Right ventricle myocardium inferior (tissue), 1 donor: ENCODE data around the gene CLDN34. TPM values are rescaled to one million over a fixed set of nuclear protein-coding genes. Genes with fewer than 3 reads are reported as not detected.

ENCODE experiments used
- ATAC-seq: fragments of 200-7000 bp; cut with Tn5 transposase; one replicate; pipeline ENCODE4 v1.9.1; 2020; ENCODE audit warnings: mild to moderate bottlenecking, moderate library complexity
- DNase-seq: peaks from one replicate; pipeline ENCODE4 v3.0.0; 2021; ENCODE audit errors: missing footprints
- intact Hi-C: fragments of 100-400 bp; cut with DNase I; formaldehyde crosslinking; loops from one replicate; pipeline ENCODE4 v1.11.0; 2022
- long read RNA-seq: library from polyadenylated mRNA; unstranded; transcript quantifications from one replicate; pipeline ENCODE4 v2.0.0, GENCODE V29; 2021
- total RNA-seq: library from RNA; stranded (reverse); fragmentation: NEBNext Ultra II Directional; extraction: Animal tissue kit (Norgen Biotek cat#: 25700); gene quantifications from one replicate; pipeline ENCODE4 v1.2.1, GENCODE V29; 2021
- donor health status: DM: no; HTN: yes; CAD: no; lungs with severe emphysema.

The CLDN34 gene, protein sequence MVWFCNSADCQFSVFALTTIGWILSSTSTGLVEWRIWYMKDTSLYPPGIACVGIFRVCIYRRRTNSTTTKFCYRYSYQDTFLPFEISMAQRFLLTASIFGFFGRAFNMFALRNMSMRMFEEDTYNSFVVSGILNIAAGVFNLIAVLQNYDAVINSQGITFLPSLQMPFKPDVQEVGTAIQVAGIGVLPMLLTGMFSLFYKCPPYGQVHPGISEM
- not detected for total RNA-seq
- long read RNA-seq: 0 reads

DNA sequence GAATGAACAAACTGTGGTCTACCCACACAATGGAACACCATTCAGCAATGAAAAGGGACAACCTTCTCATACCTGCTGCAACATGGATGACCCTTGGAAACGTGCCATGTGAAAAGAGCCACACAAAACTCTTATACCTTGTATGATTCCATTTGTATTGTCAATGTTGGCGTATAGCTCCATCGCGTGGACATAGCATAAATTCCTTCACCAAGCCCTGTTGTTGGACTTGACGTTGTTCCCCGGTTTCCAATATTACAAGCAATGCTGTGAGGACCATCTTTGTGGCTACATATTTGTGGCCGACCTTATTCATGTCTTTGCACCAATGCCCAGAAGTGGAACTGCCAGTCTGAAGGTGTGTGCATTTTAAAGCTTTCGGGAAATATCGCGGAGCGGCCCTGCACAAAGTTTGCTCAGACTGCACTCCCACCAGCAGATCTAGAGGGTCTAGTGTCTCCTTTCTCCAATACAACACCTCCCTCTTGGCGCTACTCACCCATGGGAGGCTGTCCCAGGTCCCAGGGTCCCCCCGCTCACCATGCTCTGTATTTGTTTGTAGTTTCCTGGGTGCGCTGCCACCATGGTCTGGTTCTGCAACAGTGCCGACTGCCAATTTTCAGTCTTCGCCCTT, at the start of gene CLDN34:
CLDN34 (plus strand) TSS at position 584 of the 634 bp plus-strand sequence; CDS start at position 584, 0 bp downstream.
- intact Hi-C loops: no loop called here
- ATAC-seq: no peak

DNA sequence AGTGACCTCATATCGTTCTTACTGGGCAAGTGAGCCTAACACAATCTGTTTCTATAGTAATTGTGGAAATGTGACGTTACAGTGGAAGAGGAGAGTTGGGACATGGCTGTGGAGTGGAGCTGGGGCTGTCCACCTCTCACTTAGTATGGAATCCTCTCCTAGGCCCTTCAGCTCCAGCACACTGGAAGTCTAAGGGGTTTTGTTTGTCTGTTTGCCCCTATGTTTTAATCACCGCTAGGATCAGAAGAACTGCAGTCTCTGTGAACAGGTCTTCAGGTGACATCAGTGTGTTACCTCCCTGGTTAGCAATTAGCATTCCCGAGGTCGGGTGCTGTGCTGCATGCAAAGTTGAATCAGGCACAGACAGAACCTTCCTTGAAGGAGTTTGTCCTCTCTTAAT, 49.3 kb upstream of the CLDN34 start:
- ATAC-seq (no peak), DNase-seq (no peak)
- intact Hi-C loops: no loop called here

More for the DNA sequence above, at the start of gene CLDN34:
- DNase-seq: no peak

DNA sequence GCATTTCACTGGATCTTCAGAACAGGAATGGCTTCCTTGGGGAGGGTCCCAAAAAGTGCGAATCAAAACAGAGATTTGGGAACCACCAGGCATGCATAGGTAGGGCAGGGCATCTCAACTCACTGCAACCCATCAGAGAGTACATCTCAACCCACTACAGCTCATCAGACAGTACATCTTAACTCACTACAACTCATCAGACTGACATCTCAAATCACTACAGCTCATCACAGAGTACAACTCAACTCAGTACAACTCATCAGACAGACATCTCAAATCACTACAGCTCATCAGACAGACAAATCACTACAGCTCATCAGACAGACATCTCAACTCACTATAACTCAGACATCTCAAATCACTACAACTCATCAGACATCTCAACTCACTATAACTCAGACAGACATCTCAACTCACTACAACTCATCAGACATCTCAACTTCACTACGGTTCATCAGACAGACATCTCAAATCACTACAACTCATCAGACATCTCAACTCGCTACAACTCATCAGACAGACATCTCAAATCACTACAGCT, 47.5 kb upstream of the CLDN34 start:
- DNase-seq (no peak), ATAC-seq (no peak)
- intact Hi-C loops: no loop called here

DNA sequence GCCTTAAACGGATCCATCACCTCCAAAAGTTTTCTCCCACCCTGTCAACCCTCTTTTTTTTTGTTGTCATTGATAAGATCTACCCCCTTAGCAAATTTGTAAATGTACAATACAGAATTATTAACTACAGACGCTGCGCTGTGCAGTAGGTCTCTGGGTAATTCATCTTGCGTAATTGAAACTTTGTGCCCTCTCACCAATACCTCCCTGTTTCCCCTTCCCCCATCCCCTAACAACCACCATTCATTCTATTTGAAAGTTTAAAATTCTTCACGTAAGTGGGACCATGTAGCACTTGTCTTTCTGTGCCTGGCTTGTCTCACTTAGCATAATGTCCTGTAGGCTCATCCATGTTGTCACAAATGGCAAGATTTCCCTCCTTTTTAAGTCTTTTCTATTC, 45.8 kb upstream of the CLDN34 start:
- DNase-seq (no peak), ATAC-seq (no peak)
- intact Hi-C loops: no loop called here

GRCh38 chrX:9923357-9923756, 43.8 kb upstream of the CLDN34 start:
- ATAC-seq: no peak
- intact Hi-C loops: no loop called here
- DNase-seq: no peak

DNA sequence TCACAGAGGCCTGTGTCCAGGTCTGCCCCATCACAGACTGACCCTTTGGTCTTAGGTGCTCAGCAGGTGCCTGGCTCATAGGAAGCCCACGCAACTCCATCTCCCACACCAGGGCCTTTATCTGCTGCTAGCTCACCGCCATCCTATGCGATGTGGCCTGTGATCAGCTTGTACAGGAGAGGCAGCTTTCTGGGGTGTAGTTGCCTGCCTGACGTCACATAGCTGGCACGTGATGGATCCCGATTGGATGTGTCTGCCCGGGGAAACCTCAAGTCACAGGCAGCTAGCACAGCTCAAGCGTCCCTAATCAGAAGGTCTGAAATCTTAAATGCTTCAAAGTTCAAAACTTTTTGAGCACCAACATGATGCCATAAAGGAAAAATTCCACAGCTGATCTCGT, 41.2 kb upstream of the CLDN34 start:
- ATAC-seq (no peak), DNase-seq (no peak)
- intact Hi-C loops: no loop called here

GRCh38 chrX:9927698-9928482, 39.3 kb upstream of the CLDN34 start:
- intact Hi-C loops: no loop called here
- no peak for ATAC-seq
- DNase-seq: no peak

DNA sequence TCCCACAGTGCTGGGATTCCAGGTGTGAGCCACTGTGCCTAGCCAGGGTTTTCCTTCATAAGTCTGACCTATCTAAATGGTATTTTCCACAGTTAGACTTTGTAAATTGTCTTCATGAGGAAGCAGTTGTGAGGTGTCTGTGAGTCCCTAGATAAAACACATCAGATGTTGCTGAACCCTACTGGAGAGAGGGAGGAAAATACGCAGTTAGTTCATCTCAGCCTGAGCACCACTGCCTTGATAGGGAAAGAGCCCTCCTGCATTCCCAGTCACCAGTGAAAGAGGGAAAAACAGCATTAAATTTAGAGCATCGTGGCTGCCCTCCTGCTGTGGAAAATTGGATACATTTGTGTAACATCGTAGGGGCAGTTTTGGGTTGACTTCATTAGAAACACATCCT, 31.7 kb upstream of the CLDN34 start:
- intact Hi-C loops: no loop called here
- ATAC-seq: no peak
- no peak for DNase-seq

DNA sequence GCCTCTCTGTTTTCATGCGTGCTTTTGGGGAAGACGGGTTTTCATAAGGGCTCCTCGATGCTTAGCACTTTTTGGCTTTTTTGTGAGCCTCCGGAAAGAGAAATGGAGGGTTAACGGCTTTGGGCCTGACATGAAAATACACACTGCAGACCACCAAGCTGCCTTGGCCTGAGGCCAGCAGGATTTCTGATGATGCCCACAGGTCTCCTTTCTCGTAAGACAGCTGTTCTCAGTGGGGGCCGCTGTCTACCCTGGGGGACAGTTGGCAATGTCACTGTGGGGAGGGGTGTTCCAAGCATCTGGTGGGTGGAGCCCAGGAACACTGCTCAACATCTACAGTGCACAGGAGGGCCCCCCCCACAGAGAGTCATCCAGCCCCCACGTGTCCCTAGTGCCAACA, 29.4 kb upstream of the CLDN34 start:
- ATAC-seq (no peak), DNase-seq (no peak)
- intact Hi-C loops: no loop called here

GRCh38 chrX:9938516-9938915, 28.6 kb upstream of the CLDN34 start:
- intact Hi-C loops: no loop called here
- ATAC-seq: no peak
- DNase-seq: no peak

GRCh38 chrX:9940421-9940820, 26.7 kb upstream of the CLDN34 start:
- intact Hi-C loops: no loop called here
- ATAC-seq: no peak
- DNase-seq: no peak

GRCh38 chrX:9942086-9942485, 25.1 kb upstream of the CLDN34 start:
- ATAC-seq (no peak), DNase-seq (no peak)
- intact Hi-C loops: no loop called here

DNA sequence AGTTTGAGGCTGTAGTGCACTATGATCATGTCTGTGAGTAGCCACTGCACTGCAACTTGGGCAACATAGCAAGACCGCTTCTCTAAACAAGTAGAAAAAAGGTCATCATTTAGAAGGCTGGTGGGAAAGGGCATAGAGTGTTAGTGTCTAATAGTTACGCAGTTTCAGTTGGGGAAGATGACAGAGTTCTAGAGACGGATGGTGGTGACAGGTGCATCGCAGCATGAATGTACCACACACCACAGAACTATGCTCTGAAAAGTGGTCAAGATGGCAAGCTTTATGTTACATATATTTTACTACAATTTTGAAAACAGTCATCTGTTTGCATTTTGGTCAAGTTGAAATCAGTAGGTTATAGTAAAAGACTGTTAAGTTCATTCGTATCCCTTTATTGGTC, 23.7 kb upstream of the CLDN34 start:
- intact Hi-C loops: no loop called here
- ATAC-seq (no peak), DNase-seq (no peak)

GRCh38 chrX:9947131-9947794, 19.9 kb upstream of the CLDN34 start:
- intact Hi-C loops: no loop called here

DNA sequence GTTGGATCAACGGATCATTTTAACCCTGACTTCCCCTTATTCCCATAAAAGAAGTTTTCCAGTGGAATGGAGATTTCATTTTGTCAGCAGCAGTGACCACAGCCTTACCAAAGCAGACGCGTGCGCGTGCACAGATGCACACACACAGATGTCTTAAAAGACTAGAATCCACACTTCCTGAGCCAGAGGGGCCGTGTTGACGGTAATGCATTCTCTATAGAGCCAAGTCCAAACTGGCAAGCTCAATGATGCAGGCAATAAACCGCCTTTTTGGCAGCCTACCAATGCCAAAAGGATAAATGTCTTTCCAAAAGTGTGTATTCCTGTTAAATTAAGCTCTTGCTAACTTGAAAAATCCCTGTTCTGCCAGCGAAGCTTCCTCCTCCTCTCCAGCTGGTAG, 18.8 kb upstream of the CLDN34 start:
- DNase-seq (no peak), ATAC-seq (no peak)
- intact Hi-C loops: no loop called here

More at GRCh38 chrX:9947131-9947794, 19.9 kb upstream of the CLDN34 start:
- DNase-seq (no peak), ATAC-seq (no peak)

DNA sequence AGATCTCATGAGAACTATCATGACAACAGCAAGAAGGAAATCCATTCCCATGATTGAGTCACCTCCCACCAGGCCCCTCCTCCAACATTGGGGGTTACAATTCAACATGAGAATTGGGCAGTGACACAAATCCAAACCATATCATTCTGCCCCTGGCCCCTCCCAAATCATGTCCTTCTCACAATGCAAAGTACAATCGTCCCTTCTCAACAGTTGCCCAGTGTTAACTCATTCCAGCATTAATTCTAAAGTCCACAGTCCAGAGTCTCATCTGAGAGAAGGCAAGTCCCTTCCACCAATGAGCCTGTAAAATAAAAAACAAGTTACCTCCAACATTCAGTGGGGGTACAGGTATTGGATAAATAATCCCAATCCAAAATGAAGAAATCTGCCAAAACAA, 14.9 kb upstream of the CLDN34 start:
- intact Hi-C loops: no loop called here
- no peak for ATAC-seq
- no peak for DNase-seq

DNA sequence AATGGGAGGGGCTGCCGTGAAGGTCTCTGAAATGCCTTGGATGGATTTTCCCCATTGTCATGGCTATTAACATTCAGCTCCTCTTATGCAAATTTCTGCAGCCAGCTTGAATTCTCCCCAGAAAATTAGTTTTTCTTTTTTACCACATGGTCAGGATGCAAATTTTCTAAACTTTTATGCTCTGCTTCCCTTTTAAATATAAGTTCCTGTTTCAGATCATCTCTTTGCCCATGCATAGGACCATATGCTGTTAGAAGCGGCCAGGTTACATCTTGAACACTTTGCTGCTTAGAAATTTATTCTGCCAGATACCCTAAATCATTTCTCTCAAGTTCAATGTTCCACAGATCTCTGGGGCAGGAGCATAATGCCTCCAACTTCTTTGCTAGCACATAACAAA, 13.8 kb upstream of the CLDN34 start:
- intact Hi-C loops: no loop called here
- DNase-seq (no peak), ATAC-seq (no peak)

- no peak for ATAC-seq
- no peak for DNase-seq
- intact Hi-C loops: no loop called here
These were observed 11.7 kb upstream of the CLDN34 start for GRCh38 chrX:9955506-9955905.

- intact Hi-C loops: no loop called here
- no peak for DNase-seq
- no peak for ATAC-seq
These were observed 9.4 kb upstream of the CLDN34 start for GRCh38 chrX:9957743-9958142.
